Myocyte (in vitro differentiated cells): ENCODE results near the gene LYL1. TPM values are rescaled to one million over a fixed set of nuclear protein-coding genes. Genes with fewer than 3 reads are reported as not detected.
"Not testable (repeated sequence)": the region's sequence is repeated elsewhere in the genome, so short reads cannot be mapped to it uniquely, and the experiment has no call there.

Source experiments
- DNase-seq: peaks from one replicate; pipeline ENCODE4 v3.0.0-alpha.2; 2012; ENCODE audit warnings: low read depth
- polyA plus RNA-seq: library from polyadenylated mRNA; unstranded; fragments of >200 nt; gene quantifications from one replicate; pipeline ENCODE4 v1.2.1, GENCODE V29; 2012; ENCODE audit warnings: missing spikeins
- total RNA-seq: library from RNA; depleted of rRNA; stranded (reverse); fragments of >200 nt; gene quantifications from 2 replicates; pipeline ENCODE4 v1.2.3, GENCODE V29; 2014

The LYL1 gene
- total RNA-seq, result not detected in 2 replicates
- polyA plus RNA-seq, result 0.06 TPM

- no peak for DNase-seq
Observed at GRCh38 chr19:13102666-13103580, at the start of gene LYL1. TSS of gene LYL1 (minus strand) at chr19:13102858. CDS start at chr19:13101171, 1,687 bp downstream.

GRCh38 chr19:13151605-13152355 is 49.1 kb upstream of the LYL1 start:
- peak; percentile 96 for DNase-seq

DNA sequence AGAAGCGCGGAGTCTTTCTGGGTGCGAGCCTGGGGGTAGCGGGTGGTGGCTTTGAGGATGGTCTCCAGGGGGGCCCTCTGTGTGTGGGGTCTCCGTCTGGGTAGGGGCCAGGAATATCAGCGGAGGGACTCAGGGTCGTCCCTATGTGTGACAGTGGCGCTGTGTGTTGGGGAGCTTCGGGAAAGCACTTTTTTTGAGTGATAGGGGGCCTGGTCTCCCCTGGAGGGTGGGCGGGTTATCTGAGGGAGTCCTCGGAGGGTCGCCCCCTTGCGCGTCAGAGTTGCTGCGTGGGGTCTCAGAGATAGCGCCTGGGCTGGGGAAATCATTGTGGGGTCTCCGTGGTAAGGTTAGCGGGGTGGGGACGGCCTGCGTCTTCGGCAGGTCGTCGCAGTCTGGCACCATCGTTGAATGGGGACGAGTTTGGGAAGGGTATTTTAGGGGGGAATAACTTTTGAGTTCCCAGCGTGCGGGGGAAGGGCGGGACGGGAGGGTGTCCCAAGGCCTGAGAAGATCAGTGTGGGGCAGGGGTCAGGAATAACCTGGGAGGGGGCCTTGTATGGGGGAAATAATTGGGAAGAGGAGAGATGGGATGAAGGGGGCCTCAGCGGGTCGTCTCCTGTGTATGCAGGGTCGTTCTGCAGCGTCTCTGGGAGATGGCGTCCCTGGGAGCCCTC is 48.4 kb upstream of the LYL1 start:
- DNase-seq, result peak; percentile 28

- DNase-seq, result peak; percentile 96
Observed at GRCh38 chr19:13150187-13150930, 47.7 kb upstream of the LYL1 start, which contains the start of the genes IER2 and STX10. TSS of gene IER2 (plus strand) at chr19:13150411. CDS start at chr19:13153187, 2,776 bp downstream. TSS of gene STX10 (minus strand) at chr19:13150375. CDS start at chr19:13150173, 202 bp downstream.

DNA sequence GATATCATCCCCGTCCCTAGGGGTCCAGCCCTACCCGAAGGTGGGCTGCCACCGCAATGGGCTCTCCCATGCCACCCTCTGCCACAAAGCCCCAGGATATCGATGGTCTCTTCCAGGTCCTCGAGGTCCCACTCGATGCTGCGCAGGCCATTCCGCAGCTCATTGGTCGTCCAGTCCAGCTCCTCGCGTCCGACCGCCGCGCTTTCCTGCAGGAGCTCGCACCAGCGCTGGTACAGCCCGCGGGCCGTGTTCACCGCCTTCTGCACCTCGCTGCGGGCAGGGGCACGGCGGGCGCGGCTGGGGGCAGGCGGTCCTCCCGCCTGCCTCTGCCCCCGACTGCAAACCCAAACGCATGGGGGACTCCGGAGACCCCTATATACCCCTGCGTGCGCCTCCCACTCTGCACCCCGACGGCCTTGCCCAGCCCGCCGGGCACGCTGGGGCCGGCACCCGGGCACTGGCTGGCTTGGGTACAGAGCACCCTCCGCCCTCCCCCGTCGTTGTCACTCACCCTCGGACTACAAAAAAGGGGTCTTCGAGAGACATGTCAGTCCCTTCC is 47.0 kb upstream of the LYL1 start:
- peak; percentile 53 for DNase-seq

- DNase-seq, result not testable (repeated sequence)
Observed at GRCh38 chr19:13149173-13149627, 46.5 kb upstream of the LYL1 start.

GRCh38 chr19:13146763-13147563 is 44.3 kb upstream of the LYL1 start:
- DNase-seq, result no peak

DNA sequence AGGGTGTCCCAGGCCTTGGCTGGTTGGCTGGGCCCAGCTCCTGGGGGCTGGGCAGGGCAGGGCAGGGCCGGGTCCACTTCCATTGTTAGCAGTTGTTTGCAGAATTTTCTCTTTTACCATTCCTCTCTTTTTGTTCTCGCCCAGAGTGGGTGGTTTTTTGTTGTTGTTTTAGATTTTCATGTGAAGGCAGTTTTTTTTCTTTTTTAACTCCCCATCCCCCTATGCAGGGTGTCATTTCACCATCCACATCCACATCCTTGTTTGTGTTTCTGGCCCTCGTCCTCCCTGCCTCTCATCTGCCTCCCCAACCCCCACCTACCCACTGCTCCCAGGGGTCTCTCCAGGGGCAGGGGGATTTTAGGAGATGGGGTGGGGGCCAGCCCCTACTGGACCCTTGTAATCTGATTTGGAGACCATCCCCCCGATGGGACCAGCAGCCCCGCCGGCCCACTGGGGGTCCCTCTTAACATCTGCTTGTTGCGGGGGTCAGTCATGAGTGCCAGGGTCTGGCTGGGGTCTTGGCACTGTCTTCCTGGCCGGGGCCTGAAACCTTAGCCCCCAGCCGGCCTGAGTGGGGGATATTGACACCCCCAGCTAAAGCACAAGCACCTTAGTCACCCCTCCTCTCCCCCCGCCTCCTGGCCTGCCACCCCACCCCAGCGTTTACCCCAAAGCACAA is 37.1 kb upstream of the LYL1 start:
- DNase-seq, result no peak

GRCh38 chr19:13138916-13139198 is 36.2 kb upstream of the LYL1 start:
- no peak for DNase-seq

DNA sequence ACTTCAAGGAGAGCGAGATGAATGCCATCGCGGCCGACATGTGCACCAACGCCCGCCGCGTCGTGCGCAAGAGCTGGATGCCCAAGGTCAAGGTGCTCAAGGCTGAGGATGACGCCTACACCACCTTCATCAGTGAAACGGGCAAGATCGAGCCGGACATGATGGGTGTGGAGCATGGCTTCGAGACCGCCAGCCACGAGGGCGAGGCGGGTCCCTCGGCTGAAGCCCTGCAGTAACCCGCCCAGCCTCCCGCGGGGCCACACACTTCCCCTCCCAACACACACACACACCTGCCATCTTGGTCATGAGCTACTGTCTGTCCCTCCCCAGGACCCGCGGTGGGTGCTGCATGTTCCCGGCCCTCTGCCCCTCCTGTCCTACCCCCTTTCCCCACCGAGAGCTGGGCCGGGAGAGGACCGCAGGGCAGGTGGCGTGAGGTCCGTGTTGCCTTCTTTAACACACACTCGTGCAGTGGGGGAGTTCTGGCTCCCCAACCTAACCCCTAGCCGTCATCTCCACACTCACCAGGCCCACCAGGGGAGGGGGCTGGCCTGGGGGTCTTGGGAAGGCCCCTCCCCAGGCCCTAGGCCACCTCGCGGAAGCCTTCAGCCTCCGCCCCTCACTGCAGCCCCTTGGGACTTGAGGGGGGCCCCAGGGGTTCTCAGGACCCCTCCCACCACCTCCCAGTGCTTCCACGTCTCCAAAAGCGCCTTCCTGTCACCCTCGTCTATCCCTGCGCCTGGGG is 35.7 kb upstream of the LYL1 start:
- no peak for DNase-seq

DNA sequence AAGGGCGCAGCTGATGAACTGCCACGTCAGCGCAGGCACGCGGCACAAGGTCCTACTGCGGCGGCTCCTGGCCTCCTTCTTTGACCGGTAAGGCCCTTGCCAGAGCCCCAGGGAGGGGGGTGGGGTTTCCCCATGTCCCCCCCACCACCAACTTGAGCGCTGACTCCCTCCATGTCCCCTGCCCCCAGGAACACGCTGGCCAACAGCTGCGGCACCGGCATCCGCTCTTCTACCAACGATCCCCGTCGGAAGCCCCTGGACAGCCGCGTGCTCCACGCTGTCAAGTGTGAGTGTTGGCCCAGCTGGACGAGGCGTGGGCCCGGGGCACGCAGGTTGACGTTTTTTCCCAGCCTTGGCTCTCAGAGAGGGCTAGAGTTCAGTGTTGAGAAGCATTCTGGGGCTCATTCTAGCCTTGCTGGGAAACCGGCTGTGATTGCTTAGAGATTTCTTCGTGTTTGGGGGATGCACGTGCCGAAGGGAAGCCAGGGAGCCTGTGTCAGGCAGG is 34.7 kb upstream of the LYL1 start:
- DNase-seq, result no peak

GRCh38 chr19:13135068-13136062 is 32.7 kb upstream of the LYL1 start:
- no peak for DNase-seq

DNA sequence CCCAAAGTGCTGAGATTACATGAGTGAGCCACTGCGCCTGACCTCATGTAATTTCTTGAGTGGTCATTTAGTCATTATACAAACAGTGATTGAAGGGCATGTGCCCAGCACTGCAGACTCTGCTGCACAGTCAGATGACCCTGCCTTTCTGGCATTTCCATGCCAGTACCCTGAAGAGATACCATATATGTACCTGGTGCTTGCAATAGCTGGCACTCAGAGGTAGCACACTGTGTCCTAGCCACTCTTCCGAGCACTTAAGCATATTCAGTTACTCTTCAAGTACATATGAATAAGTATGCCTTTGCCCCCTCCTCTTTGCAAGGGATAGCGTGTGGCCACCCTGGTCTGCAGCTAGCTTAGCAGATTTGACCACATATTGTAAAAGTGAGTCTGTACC is 32.0 kb upstream of the LYL1 start:
- DNase-seq, result no peak

- DNase-seq, result no peak
Observed at GRCh38 chr19:13133241-13133870, 30.7 kb upstream of the LYL1 start.

DNA sequence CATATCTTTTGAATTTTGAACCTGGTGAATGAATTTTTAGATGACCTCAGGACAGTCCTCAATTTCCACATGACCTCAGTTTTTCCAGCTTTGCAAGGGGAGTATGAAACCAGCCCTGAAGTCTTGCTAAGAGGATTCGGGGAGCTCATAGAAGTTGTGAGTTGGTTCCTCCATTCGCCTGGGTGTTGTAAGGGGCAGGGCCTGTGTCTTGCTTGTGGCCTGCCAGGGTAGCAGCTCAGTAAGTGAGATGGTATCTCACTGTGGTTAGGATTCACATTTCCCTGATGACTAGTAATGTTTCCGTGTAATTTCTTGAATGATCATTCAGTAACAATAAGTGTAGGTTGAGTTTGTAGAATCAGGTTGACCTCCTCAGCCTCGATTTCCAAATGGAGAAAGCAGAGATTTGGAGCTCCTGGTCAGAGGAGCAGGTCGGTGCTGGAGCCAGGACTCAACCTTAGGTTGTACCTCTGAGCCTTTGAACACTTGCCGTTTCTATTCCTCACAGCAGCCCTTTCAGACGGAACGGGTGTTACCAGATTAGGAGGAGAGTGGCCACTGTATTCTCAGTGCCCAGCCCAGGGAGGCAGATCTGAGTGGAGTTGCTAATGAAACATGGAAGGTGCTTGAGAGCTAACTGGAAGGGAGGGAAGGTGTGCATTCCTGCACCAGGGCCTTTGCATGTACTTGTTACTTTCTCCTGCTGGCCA is 30.0 kb upstream of the LYL1 start:
- peak; percentile 66 for DNase-seq
